Superior temporal gyrus (tissue), 1 donor: Measurements from ENCODE around the gene CCNB2.
A peak's percentile ranks its signal among the peaks of the same experiment; 100 is the strongest.
"Not testable (repeated sequence)": the region's sequence is repeated elsewhere in the genome, so short reads cannot be mapped to it uniquely, and the experiment has no call there.

Experiments used
- DNase-seq: peaks from one replicate; pipeline ENCODE4 v3.0.0-alpha.2; 2016; ENCODE audit errors: extremely low spot score

Gene CCNB2

GRCh38 chr15:59104912-59105732 is at the start of gene CCNB2:
TSS of gene CCNB2 (plus strand) at chr15:59105146. CDS start at chr15:59105269, 123 bp downstream.
- peak; percentile 97 for DNase-seq

- DNase-seq: no peak
These were observed 45.8 kb upstream of the CCNB2 start for GRCh38 chr15:59059076-59059597.

GRCh38 chr15:59060348-59060747 is 44.6 kb upstream of the CCNB2 start:
- no peak for DNase-seq

DNA sequence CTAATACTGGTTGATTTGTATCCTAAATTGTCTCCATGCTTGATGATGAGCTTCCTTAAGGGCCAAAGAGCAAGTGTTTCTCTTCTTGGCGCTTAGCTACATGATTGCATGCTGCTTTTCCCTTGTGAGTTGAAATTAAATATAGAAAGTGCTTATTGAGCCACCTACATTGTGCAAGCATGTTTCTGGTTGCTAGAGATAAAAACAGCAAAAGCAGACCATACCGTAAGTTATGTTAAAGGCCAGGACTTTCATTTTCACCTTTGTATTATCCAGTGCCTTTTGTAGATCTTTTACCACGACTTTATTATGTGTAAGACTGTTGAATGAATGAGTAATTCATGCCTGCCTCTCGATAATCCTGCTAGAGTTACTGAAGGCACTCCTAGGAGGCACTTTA is 41.9 kb upstream of the CCNB2 start:
- DNase-seq: no peak

GRCh38 chr15:59069430-59069829 is 35.5 kb upstream of the CCNB2 start:
- DNase-seq: no peak

- DNase-seq: no peak
These were observed 30.3 kb upstream of the CCNB2 start for GRCh38 chr15:59074607-59075006.

DNA sequence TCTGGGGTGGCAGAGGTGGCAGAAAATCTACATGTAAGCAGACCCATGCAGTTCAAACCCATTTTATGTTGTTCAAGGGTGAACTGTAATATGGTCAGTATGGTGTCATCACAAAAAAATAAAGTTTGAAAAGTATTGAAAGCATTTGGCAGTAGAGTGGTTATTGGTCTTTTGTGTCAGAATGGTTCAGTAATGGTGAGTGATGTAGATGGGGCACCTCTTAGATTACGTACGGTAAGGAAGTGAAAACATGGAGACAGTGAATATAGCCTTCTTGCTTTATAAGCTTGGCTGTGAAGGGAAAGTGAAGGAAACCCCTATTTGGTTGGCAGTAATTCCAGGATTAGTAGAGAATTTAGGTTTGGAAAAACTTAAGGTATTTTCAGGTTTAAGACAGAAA is 17.2 kb upstream of the CCNB2 start:
- DNase-seq: no peak

DNA sequence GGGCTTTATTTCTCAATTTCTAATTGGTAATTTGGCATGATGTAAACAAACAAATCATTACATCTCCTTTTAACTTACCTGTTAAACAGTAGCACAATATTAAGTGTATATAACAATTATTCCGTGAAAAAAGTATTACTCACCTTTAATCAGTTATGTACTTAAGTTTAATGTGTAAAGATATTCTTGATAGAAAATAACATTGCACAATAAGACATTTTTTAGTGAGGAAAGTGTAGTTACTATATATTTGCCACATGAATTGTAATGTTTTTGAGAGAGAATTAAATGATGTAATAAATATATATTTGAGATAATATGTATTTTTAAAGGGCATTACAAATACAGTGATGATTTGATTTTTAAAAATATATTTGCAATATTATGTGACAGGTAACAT is 10.9 kb upstream of the CCNB2 start:
- DNase-seq: no peak

DNA sequence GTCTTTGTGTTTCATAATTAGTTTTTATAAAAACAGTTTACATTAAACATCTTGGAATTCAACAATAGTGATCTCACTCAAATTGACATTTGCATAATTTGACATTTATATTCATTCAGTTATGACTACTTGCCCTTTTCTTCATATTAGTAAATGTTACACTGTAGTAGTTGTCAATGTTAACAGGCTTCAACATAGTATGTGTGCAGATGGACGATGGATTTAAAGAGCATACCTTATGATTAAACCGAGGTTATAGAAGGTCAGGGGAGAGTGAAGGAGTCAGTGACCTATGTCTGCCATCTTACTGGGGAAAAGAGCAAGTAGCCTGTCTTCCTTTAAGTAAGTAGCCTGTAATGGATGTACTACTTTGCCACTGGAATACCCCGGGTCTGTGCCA is 8.5 kb upstream of the CCNB2 start:
- no peak for DNase-seq

- DNase-seq: no peak
These were observed 5.7 kb upstream of the CCNB2 start for GRCh38 chr15:59099162-59099685.

- DNase-seq: no peak
These were observed 389 bp upstream of the CCNB2 start for GRCh38 chr15:59104602-59104911.

- DNase-seq: no peak
These were observed 908 bp downstream of the CCNB2 start for GRCh38 chr15:59105854-59106253.

- no peak for DNase-seq
These were observed 6.3 kb downstream of the CCNB2 start for GRCh38 chr15:59111251-59111650.

- no peak for DNase-seq
These were observed 10.1 kb downstream of the CCNB2 start for GRCh38 chr15:59115047-59115446.

DNA sequence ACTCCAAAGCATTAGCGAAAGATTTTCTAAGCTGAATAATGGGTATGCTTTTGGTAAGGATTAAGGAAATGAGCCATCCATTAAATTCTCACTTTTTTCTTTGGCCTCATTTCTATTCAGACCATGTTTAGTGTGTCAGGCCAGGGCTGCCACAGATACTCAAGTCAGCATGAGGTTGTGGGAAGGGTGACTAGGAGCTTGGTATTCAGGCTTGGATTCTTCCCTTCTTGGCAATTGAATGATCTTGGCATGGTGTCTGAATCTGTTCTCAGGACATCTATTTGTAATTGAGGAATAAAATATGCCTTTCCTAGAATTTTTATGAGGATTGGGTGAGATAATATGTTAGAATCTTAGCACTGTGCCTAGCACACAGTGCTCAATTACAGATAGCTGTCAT is 11.2 kb downstream of the CCNB2 start:
- DNase-seq: no peak

- DNase-seq: no peak
These were observed 11.8 kb downstream of the CCNB2 start for GRCh38 chr15:59116771-59117170.

DNA sequence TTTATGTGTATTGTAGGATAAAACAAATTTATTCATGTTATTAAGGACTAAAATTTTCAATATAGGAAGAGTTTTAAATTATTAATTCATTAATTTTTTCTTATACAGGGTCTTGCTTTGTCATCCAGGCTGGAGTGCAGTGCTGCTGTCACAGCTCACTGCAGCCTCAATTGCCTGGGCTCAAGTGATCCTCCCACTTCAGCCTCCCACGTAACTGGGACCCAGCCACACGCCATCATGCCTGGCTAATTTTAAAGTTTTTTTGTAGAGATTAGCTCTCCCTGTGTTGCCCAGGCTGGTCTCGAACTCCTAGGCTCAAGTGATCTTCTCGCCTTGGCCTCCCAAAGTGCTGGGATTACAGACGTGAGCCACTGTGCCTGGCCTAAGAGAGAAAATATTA is 14.7 kb downstream of the CCNB2 start:
- no peak for DNase-seq

DNA sequence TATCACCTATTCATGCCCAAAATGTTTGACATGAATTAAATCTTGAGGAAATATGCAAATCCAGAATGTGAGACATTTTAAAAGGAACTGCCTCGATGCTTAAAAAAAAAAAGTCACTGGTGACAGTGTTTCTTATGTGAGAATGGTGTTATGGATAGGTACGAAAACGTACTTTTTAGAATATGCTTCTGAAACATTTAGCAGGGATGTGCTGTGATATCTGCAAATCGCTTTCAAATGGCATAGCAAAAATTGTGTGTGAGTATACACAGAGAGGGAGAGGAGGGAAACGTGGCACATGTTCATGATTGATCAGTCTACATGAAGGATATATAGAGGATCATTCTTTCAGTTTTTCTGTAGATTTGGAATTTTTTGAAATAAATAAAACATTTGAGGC is 16.0 kb downstream of the CCNB2 start:
- no peak for DNase-seq

- no peak for DNase-seq
These were observed 19.3 kb downstream of the CCNB2 start for GRCh38 chr15:59124261-59124660.

GRCh38 chr15:59125683-59126082 is 20.7 kb downstream of the CCNB2 start:
- not testable (repeated sequence) for DNase-seq

DNA sequence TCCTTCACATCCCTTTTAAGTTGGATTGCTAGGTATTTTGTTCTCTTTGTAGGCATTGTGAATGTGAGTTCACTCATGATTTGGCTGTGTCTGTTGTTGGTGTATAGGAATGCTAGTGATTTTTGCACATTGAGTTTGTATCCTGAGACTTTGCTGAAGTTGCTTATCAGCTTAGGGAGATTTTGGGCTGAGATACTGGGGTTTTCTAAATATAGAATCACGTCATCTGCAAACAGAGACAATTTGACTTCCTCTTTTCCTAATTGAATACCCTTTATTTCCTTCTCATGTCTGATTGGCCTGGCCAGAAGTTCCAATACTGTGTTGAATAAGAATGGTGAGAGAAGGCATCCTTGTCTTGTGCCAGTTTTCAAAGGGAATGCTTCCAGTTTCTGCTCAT is 22.3 kb downstream of the CCNB2 start:
- DNase-seq: not testable (repeated sequence)

GRCh38 chr15:59131456-59131855 is 26.5 kb downstream of the CCNB2 start:
- DNase-seq: no peak

GRCh38 chr15:59131969-59132562 is 27.1 kb downstream of the CCNB2 start:
- DNase-seq: no peak
